Measurements from ENCODE around the gene ITPR1. TPM values are rescaled to one million over a fixed set of nuclear protein-coding genes. Genes with fewer than 3 reads are reported as not detected.

The ITPR1 gene
- total and polyA plus RNA-seq, 10 of the 15 experiments (the other 5 are each of a cell fraction or from before 2014, with no cell fraction given) = 12.2 to 239 (median 28.4) TPM

DNA sequence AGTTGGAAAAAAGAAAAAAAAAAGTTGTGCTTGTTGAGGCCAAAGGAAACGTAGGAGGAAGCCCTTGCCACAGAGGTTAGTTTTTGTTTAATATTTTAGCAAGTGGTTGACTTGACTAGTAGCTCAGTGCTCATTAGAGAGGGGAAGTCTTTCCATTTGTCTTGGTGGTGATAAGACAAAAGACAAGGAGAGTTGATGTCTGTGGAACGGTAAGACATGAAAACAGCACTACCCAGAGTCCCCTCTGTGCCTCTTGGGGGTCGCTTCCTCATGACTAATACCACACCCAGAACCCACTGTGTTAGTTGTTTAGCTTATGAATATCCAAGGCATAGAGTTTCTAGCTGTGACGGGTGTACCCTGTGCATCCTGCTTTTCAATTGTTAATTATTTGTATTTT is 211.4 kb downstream of the ITPR1 start (continued):
- TF ChIP-seq, protein P1, sequence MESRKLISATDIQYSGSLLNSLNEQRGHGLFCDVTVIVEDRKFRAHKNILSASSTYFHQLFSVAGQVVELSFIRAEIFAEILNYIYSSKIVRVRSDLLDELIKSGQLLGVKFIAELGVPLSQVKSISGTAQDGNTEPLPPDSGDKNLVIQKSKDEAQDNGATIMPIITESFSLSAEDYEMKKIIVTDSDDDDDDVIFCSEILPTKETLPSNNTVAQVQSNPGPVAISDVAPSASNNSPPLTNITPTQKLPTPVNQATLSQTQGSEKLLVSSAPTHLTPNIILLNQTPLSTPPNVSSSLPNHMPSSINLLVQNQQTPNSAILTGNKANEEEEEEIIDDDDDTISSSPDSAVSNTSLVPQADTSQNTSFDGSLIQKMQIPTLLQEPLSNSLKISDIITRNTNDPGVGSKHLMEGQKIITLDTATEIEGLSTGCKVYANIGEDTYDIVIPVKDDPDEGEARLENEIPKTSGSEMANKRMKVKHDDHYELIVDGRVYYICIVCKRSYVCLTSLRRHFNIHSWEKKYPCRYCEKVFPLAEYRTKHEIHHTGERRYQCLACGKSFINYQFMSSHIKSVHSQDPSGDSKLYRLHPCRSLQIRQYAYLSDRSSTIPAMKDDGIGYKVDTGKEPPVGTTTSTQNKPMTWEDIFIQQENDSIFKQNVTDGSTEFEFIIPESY (IDR thresholded peaks at IDR 0.05) = no peak
- TF ChIP-seq E2F8 (IDR thresholded peaks at IDR 0.05; ENCODE audit: low read depth, partially characterized antibody) = no peak
- no peak for TF ChIP-seq SMAD5 (IDR thresholded peaks at IDR 0.05; ENCODE audit: low read depth)
- no peak for TF ChIP-seq RUNX3 (IDR thresholded peaks at IDR 0.05; ENCODE audit: low read length)
- TF ChIP-seq BHLHE40 (IDR thresholded peaks at IDR 0.05; ENCODE audit: borderline replicate concordance in 1 of 2, low read depth in 2 of 2, low read length in 1 of 2) = no peak
- TF ChIP-seq STAT3 (IDR thresholded peaks at IDR 0.05; ENCODE audit: low read depth, low read length) = no peak
- TF ChIP-seq HDAC6 (IDR thresholded peaks at IDR 0.05; ENCODE audit: unreplicated experiment) = no peak

DNA sequence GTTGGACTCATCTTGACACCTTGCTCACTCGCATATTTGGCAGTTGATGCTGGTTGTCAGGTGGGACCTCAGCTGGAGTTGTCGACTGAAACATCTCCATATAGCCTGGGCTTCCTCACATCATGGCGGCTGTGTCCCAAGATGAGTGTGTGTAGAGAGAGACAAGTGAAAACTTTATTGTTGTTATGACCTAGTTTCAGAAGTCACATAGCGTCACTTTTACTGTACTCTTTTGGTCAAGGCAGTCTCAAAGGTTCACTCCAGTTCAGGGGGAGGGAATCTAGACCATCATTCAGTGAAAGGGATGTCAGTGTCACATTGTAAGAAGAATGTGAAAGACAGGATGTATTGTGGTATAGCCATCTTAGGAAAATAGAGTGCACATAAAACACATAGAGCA is 214.2 kb downstream of the ITPR1 start:
- in situ Hi-C loops (cut with MboI) = no loop called here
- ChIA-PET RAD21 (ENCODE audit: unreplicated experiment) (no interaction called here), POLR2A (no interaction called here), SMC1A (ENCODE audit: uncharacterized antibody, unreplicated experiment) (interaction anchor here (1.5 kb wide), 1 partner anchor 9 kb away, joined by 4 read pairs; no protein-coding TSS in a partner anchor), CTCF (interaction anchor here (1.1 to 1.5 kb wide), 2 partner anchors 348 to 350 kb away, joined by 3 read pairs; no protein-coding TSS in a partner anchor)
- H3K9me3 ChIP-seq (replicated peaks; ENCODE audit: control insufficient read depth, insufficient read depth, low read length) = no peaks in the 10 kb centered on the region
- WGBS (ENCODE audit: insufficient coverage, insufficient replicate concordance, low lambda C conversion rate, missing lambda C conversion rate) = 98% methylated on average over 4 of the region's 4 CpGs
- H3K4me1 ChIP-seq (ENCODE audit: control insufficient read depth, insufficient read depth, low read length) = no peaks in the 10 kb centered on the region
- H3K27ac ChIP-seq (ENCODE audit: control insufficient read depth, insufficient read depth) = no peak overlapping the region
- BruUV-seq (replicated peaks) = no TSS peak
- DNase-seq (ENCODE audit: low read depth, low spot score) (no peak), ATAC-seq (no peak), FAIRE-seq (no peak)
- no peak overlapping the region for H3K4me2 ChIP-seq (ENCODE audit: control insufficient read depth, insufficient read depth)
- H3K9ac ChIP-seq (ENCODE audit: control insufficient read depth, insufficient read depth, low read length) = no peak overlapping the region
- H3K79me2 ChIP-seq (ENCODE audit: control insufficient read depth, insufficient read depth, low read length) = no peaks in the 10 kb centered on the region
- H2AFZ ChIP-seq (ENCODE audit: control insufficient read depth, low read depth, low read length) = no peak overlapping the region
- intact Hi-C loops (cut with micrococcal nuclease; ENCODE audit: unreplicated experiment) = no loop called here
- no peaks in the 10 kb centered on the region for H4K20me1 ChIP-seq (ENCODE audit: control insufficient read depth, insufficient read depth)
- no peak overlapping the region for H3K4me3 ChIP-seq
- H3K36me3 ChIP-seq (ENCODE audit: control insufficient read depth in 2 of 2, insufficient read depth in 2 of 2, low read length in 1 of 2) = peaks cover 11 to 21% of the 10 kb centered on the region in 2 experiments
- no peaks in the 10 kb centered on the region for H3K27me3 ChIP-seq (replicated peaks in 1 of 2; ENCODE audit: control insufficient read depth in 2 of 2, insufficient read depth in 2 of 2, low read length in 1 of 2)
- no peak for TF ChIP-seq ELK1 (IDR thresholded peaks at IDR 0.05; ENCODE audit: low read depth, low read length)
- no peak for TF ChIP-seq RAD21 (IDR thresholded peaks at IDR 0.05; ENCODE audit: insufficient read depth, low read depth, low read length)
- TF ChIP-seq, protein P2, sequence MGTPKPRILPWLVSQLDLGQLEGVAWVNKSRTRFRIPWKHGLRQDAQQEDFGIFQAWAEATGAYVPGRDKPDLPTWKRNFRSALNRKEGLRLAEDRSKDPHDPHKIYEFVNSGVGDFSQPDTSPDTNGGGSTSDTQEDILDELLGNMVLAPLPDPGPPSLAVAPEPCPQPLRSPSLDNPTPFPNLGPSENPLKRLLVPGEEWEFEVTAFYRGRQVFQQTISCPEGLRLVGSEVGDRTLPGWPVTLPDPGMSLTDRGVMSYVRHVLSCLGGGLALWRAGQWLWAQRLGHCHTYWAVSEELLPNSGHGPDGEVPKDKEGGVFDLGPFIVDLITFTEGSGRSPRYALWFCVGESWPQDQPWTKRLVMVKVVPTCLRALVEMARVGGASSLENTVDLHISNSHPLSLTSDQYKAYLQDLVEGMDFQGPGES (IDR thresholded peaks at IDR 0.05) = no peak
- TF ChIP-seq STAT1 (conservative IDR thresholded peaks at IDR 0.05) = no peak
- TF ChIP-seq CBX5 (IDR thresholded peaks at IDR 0.05; ENCODE audit: low read depth) = no peak
- no peak for TF ChIP-seq RCOR1 (conservative IDR thresholded peaks at IDR 0.05; ENCODE audit: low read depth, low read length)
- TF ChIP-seq E4F1 (IDR thresholded peaks at IDR 0.05; ENCODE audit: borderline replicate concordance, partially characterized antibody) = no peak

All from GM12878 (cell line).